GM12892 (cell line): Measurements from ENCODE around the gene SFSWAP.

ENCODE experiments used
- POLR2A ChIP-seq: IDR thresholded peaks from 2 replicates; pipeline ENCODE4 v1.6.1; 2011; ENCODE audit warnings: low read depth, low read length, control low read depth
- POLR2AphosphoS5 ChIP-seq: IDR thresholded peaks from 2 replicates; pipeline ENCODE4 v1.6.1; 2011; ENCODE audit warnings: low read depth, low read length, control low read depth
- TAF1 ChIP-seq: IDR thresholded peaks from 2 replicates; pipeline ENCODE4 v1.6.1; 2011; ENCODE audit warnings: low read depth, mild to moderate bottlenecking, control low read depth, low read length, borderline replicate concordance

DNA sequence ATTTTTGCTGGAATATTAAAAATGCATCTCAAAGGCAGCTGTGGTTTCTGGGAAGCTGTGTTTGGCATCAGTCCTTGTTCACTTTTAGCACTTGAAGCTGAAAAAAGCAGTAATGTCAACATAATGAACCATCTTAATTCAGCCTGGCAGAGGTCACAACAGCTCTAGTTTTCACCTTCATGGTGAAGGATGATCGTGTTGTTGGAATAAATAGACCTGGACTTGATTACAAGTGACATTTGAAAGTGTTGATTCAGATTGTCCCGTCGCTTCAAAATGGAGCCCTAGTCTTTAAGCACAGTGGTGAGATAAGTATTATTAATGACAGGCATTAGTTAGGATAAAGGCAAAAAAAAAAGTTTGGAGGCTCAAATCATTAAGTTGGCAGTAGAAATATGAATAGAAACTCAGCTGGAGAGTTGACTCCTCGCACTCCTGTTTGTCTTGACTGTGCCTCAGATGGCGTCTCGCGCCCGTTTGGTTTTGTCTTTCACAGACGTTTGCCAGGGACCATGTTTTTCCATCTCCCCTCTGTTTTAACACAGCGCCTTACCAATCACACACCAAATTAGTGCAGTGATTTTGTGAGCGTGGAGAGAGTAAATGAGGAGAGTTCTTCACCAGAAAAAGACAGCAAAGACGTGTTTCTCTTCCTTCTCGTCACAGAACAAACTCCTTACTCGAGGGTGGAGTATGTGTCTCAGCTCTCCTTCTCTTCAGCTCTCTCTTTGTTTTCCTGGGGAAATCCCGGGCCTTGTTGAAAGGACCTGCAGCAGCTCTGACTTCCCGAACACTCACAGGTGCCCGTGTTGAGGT, 63.9 kb downstream of the SFSWAP start:
- TF ChIP-seq POLR2A (no peak), POLR2AphosphoS5 (no peak), TAF1 (no peak)
